ENCODE data around the gene NFKB2. TPM values are rescaled to one million over a fixed set of nuclear protein-coding genes. Genes with fewer than 3 reads are reported as not detected.

Gene NFKB2
- total and polyA plus RNA-seq, 2 donors (not counting 1 experiment from before 2014, with no cell fraction given): 7.6 to 23.3 TPM

- no peaks in the 10 kb centered on the region for H3K27me3 ChIP-seq (ENCODE audit: control insufficient read depth, insufficient read depth, low read length)
- no peaks in the 10 kb centered on the region for H4K20me1 ChIP-seq (ENCODE audit: control insufficient read depth, extremely low read depth, insufficient read depth, low read length)
- H3K9ac ChIP-seq (ENCODE audit: insufficient read depth, low read length): peak overlapping the region; percentile 57
- peak overlapping the region; percentile 99 for H3K4me2 ChIP-seq (ENCODE audit: extremely low read depth, insufficient read depth, low read length)
- H3K36me3 ChIP-seq (ENCODE audit: control insufficient read depth, insufficient read depth, low read length): no peaks in the 10 kb centered on the region
- peak overlapping the region; percentile 57 to 81 (median 70) for H3K4me3 ChIP-seq (replicated peaks in 1 of 4; ENCODE audit: control extremely low read depth in 1 of 4, insufficient read depth in 1 of 4, low read depth in 3 of 4, low read length in 4 of 4)
- peak overlapping the region; percentile 96 for H2AFZ ChIP-seq (ENCODE audit: low read length)
- peaks cover 15% of the 10 kb centered on the region for H3K4me1 ChIP-seq (ENCODE audit: control insufficient read depth, extremely low read depth, insufficient read depth, low read length)
- no peaks in the 10 kb centered on the region for H3K9me3 ChIP-seq (ENCODE audit: control insufficient read depth, insufficient read depth, low read depth, low read length)
- H3K79me2 ChIP-seq (ENCODE audit: control insufficient read depth, insufficient read depth, low read length): no peaks in the 10 kb centered on the region
- TF ChIP-seq CTCF (conservative IDR thresholded peaks at IDR 0.05 in 1 of 2, IDR thresholded peaks at IDR 0.05 in 1 of 2; ENCODE audit: low read depth in 1 of 2, low read length in 2 of 2): no peak
- no peak for TF ChIP-seq EZH2 (IDR thresholded peaks at IDR 0.05; ENCODE audit: low read length, missing control alignments)
- no peak overlapping the region for H3K27ac ChIP-seq (ENCODE audit: insufficient read depth, low read length)
- peak; percentile 67 to 81 for DNase-seq (ENCODE audit: low read depth in 2 of 2)
Observed at GRCh38 chr10:102450374-102451104, 55.0 kb downstream of the NFKB2 start.

- peak within 1 kb of the TSS; percentile 99 for H3K4me2 ChIP-seq (ENCODE audit: extremely low read depth, insufficient read depth, low read length)
- no peaks in the 10 kb centered on the region for H3K79me2 ChIP-seq (ENCODE audit: control insufficient read depth, insufficient read depth, low read length)
- H3K9ac ChIP-seq (ENCODE audit: insufficient read depth, low read length): peak within 1 kb of the TSS; percentile 57
- peaks cover 17% of the 10 kb centered on the region for H3K4me1 ChIP-seq (ENCODE audit: control insufficient read depth, extremely low read depth, insufficient read depth, low read length)
- H3K36me3 ChIP-seq (ENCODE audit: control insufficient read depth, insufficient read depth, low read length): no peaks in the 10 kb centered on the region
- TF ChIP-seq CTCF (conservative IDR thresholded peaks at IDR 0.05 in 1 of 2, IDR thresholded peaks at IDR 0.05 in 1 of 2; ENCODE audit: low read depth in 1 of 2, low read length in 2 of 2) (no peak), EZH2 (IDR thresholded peaks at IDR 0.05; ENCODE audit: low read length, missing control alignments) (no peak)
- H3K27ac ChIP-seq (ENCODE audit: insufficient read depth, low read length): no peak within 1 kb of the TSS
- no peaks in the 10 kb centered on the region for H3K27me3 ChIP-seq (ENCODE audit: control insufficient read depth, insufficient read depth, low read length)
- no peaks in the 10 kb centered on the region for H4K20me1 ChIP-seq (ENCODE audit: control insufficient read depth, extremely low read depth, insufficient read depth, low read length)
- no peak for DNase-seq (ENCODE audit: low read depth in 2 of 2)
- no peaks in the 10 kb centered on the region for H3K9me3 ChIP-seq (ENCODE audit: control insufficient read depth, insufficient read depth, low read depth, low read length)
- peak within 1 kb of the TSS; percentile 13 for H2AFZ ChIP-seq (ENCODE audit: low read length)
- peak within 1 kb of the TSS; percentile 52 to 70 (median 63) for H3K4me3 ChIP-seq (replicated peaks in 1 of 4; ENCODE audit: control extremely low read depth in 1 of 4, insufficient read depth in 1 of 4, low read depth in 3 of 4, low read length in 4 of 4)
Observed at GRCh38 chr10:102451105-102451969, 55.8 kb downstream of the NFKB2 start, which contains the start of gene C10orf95. TSS of gene C10orf95 (minus strand) at chr10:102451543. CDS start at chr10:102451093, 450 bp downstream.

Other genes with a start within 250 kb of the NFKB2 start
- gene NOLC1, start 243.3 kb upstream of the NFKB2 start, total RNA-seq: 16.5 and 23.4 TPM in 2 replicates
- gene NOLC1, start 243.3 kb upstream of the NFKB2 start, polyA plus RNA-seq: 64.7 and 105 TPM in 2 replicates
- 0.26 and 0.66 TPM in 2 replicates for gene ELOVL3, start 169.4 kb upstream of the NFKB2 start, total RNA-seq
- gene ELOVL3, start 169.4 kb upstream of the NFKB2 start, polyA plus RNA-seq: 0.24 and 0.27 TPM in 2 replicates
- not detected in 2 replicates for gene PITX3, start 154.2 kb upstream of the NFKB2 start, total RNA-seq
- not detected in 2 replicates for gene PITX3, start 154.2 kb upstream of the NFKB2 start, polyA plus RNA-seq
- gene GBF1, start 150.2 kb upstream of the NFKB2 start, total RNA-seq: 14.4 and 24.6 TPM in 2 replicates
- gene GBF1, start 150.2 kb upstream of the NFKB2 start, polyA plus RNA-seq: 24.1 and 31.6 TPM in 2 replicates
- 5.3 and 6.9 TPM in 2 replicates for gene PSD, start 23.1 kb downstream of the NFKB2 start, total RNA-seq
- gene PSD, start 23.1 kb downstream of the NFKB2 start, polyA plus RNA-seq: 0.07 and 0.30 TPM in 2 replicates
- gene FBXL15, start 25.1 kb downstream of the NFKB2 start, total RNA-seq: 6.7 and 7.3 TPM in 2 replicates
- gene FBXL15, start 25.1 kb downstream of the NFKB2 start, polyA plus RNA-seq: 2.2 and 2.8 TPM in 2 replicates
- 60.8 and 63.2 TPM in 2 replicates for gene CUEDC2, start 36.9 kb downstream of the NFKB2 start, total RNA-seq
- 62.3 and 66.8 TPM in 2 replicates for gene CUEDC2, start 36.9 kb downstream of the NFKB2 start, polyA plus RNA-seq
- gene C10orf95, start 55.8 kb downstream of the NFKB2 start, total RNA-seq: under 0.01 and 0.17 TPM in 2 replicates
- not detected in 2 replicates for gene C10orf95, start 55.8 kb downstream of the NFKB2 start, polyA plus RNA-seq
- 94.8 and 128 TPM in 2 replicates for gene ACTR1A, start 107.0 kb downstream of the NFKB2 start, total RNA-seq
- 125 and 155 TPM in 2 replicates for gene ACTR1A, start 107.0 kb downstream of the NFKB2 start, polyA plus RNA-seq
- gene SUFU, start 108.3 kb downstream of the NFKB2 start, total RNA-seq: 2.6 and 4.3 TPM in 2 replicates
- 5.6 and 8.2 TPM in 2 replicates for gene SUFU, start 108.3 kb downstream of the NFKB2 start, polyA plus RNA-seq
- 80.9 and 143 TPM in 2 replicates for gene TRIM8, start 248.8 kb downstream of the NFKB2 start, total RNA-seq
- gene TRIM8, start 248.8 kb downstream of the NFKB2 start, polyA plus RNA-seq: 93.2 and 152 TPM in 2 replicates

All from fibroblast of lung (primary cell).